ENCODE data around the gene LTN1. TPM values are rescaled to one million over a fixed set of nuclear protein-coding genes. Genes with fewer than 3 reads are reported as not detected.

The LTN1 gene
- total and polyA plus RNA-seq, 4 donors, result 4.5 to 46.9 (median 12.0) TPM

GRCh38 chr21:28949318-28949717 is 43.4 kb downstream of the LTN1 start:
- DNase-seq, result no peak
- Histone ChIP-seq H3K27me3 (ENCODE audit: control insufficient read depth in 3 of 3, insufficient read depth in 3 of 3, low read length in 2 of 3) (no peaks in the 10 kb centered on the region), H3K36me3 (ENCODE audit: control insufficient read depth in 4 of 4, insufficient read depth in 4 of 4, low read length in 4 of 4) (peaks cover 10 to 40% (median 24%) of the 10 kb centered on the region in 4 donors), H3K4me3 (no peak overlapping the region), H3K4me1 (ENCODE audit: control insufficient read depth in 5 of 5, insufficient read depth in 5 of 5, low read length in 5 of 5) (no peaks in the 10 kb centered on the region), H3K9ac (ENCODE audit: insufficient read depth in 1 of 2, low read length in 2 of 2) (no peak overlapping the region), H3K27ac (ENCODE audit: low read depth in 1 of 2, low read length in 1 of 2) (no peak overlapping the region), H3K9me3 (ENCODE audit: control insufficient read depth in 4 of 4, insufficient read depth in 3 of 4, low read length in 3 of 4) (no peaks in the 10 kb centered on the region)
- WGBS, 2 donors, result 79 to 81% methylated on average over 2 of the region's 2 CpGs
- no peak for TF ChIP-seq CTCF (IDR thresholded peaks at IDR 0.05; ENCODE audit: control extremely low read depth, extremely low read depth)
- no peak for ATAC-seq (ENCODE audit: insufficient read depth, low FRiP score)

GRCh38 chr21:28944296-28944695 is 48.4 kb downstream of the LTN1 start:
- H3K9me3 ChIP-seq (ENCODE audit: control insufficient read depth in 4 of 4, insufficient read depth in 3 of 4, low read length in 3 of 4), result no peaks in the 10 kb centered on the region
- DNase-seq (no peak), ATAC-seq (ENCODE audit: insufficient read depth, low FRiP score) (no peak)
- TF ChIP-seq CTCF (IDR thresholded peaks at IDR 0.05; ENCODE audit: control extremely low read depth, extremely low read depth), result no peak
- H3K4me1 ChIP-seq (ENCODE audit: control insufficient read depth in 5 of 5, insufficient read depth in 5 of 5, low read length in 5 of 5), result peaks cover 0 to 3% (median 2%) of the 10 kb centered on the region in 5 donors
- H3K4me3 ChIP-seq, result no peak overlapping the region
- no peak overlapping the region for H3K9ac ChIP-seq (ENCODE audit: insufficient read depth in 1 of 2, low read length in 2 of 2)
- no peak overlapping the region for H3K27ac ChIP-seq (ENCODE audit: low read depth in 1 of 2, low read length in 1 of 2)
- H3K27me3 ChIP-seq (ENCODE audit: control insufficient read depth in 3 of 3, insufficient read depth in 3 of 3, low read length in 2 of 3), result no peaks in the 10 kb centered on the region
- peaks cover 4 to 30% (median 21%) of the 10 kb centered on the region in 4 donors for H3K36me3 ChIP-seq (ENCODE audit: control insufficient read depth in 4 of 4, insufficient read depth in 4 of 4, low read length in 4 of 4)

- no peak for TF ChIP-seq CTCF (IDR thresholded peaks at IDR 0.05; ENCODE audit: control extremely low read depth, extremely low read depth)
- H3K27ac ChIP-seq (ENCODE audit: low read depth in 1 of 2, low read length in 1 of 2), result no peak overlapping the region
- DNase-seq (no peak), ATAC-seq (ENCODE audit: insufficient read depth, low FRiP score) (no peak)
- WGBS, 2 donors, result 37 to 68% methylated on average over 2 of the region's 2 CpGs
- peaks cover 4 to 30% (median 20%) of the 10 kb centered on the region in 4 donors for H3K36me3 ChIP-seq (ENCODE audit: control insufficient read depth in 4 of 4, insufficient read depth in 4 of 4, low read length in 4 of 4)
- H3K27me3 ChIP-seq (ENCODE audit: control insufficient read depth in 3 of 3, insufficient read depth in 3 of 3, low read length in 2 of 3), result no peaks in the 10 kb centered on the region
- no peaks in the 10 kb centered on the region for H3K9me3 ChIP-seq (ENCODE audit: control insufficient read depth in 4 of 4, insufficient read depth in 3 of 4, low read length in 3 of 4)
- H3K4me1 ChIP-seq (ENCODE audit: control insufficient read depth in 5 of 5, insufficient read depth in 5 of 5, low read length in 5 of 5), result peaks cover 0 to 3% (median 2%) of the 10 kb centered on the region in 5 donors
- no peak overlapping the region for H3K9ac ChIP-seq (ENCODE audit: insufficient read depth in 1 of 2, low read length in 2 of 2)
- H3K4me3 ChIP-seq, result no peak overlapping the region
These were observed 49.0 kb downstream of the LTN1 start for GRCh38 chr21:28943631-28944030.

GRCh38 chr21:28938726-28939125 is 54.0 kb downstream of the LTN1 start:
- Histone ChIP-seq H3K4me1 (ENCODE audit: control insufficient read depth in 5 of 5, insufficient read depth in 5 of 5, low read length in 5 of 5) (peaks cover 0 to 3% (median 2%) of the 10 kb centered on the region in 5 donors), H3K9ac (ENCODE audit: insufficient read depth in 1 of 2, low read length in 2 of 2) (no peak overlapping the region), H3K9me3 (ENCODE audit: control insufficient read depth in 4 of 4, insufficient read depth in 3 of 4, low read length in 3 of 4) (no peaks in the 10 kb centered on the region), H3K27me3 (ENCODE audit: control insufficient read depth in 3 of 3, insufficient read depth in 3 of 3, low read length in 2 of 3) (no peaks in the 10 kb centered on the region), H3K36me3 (ENCODE audit: control insufficient read depth in 4 of 4, insufficient read depth in 4 of 4, low read length in 4 of 4) (peaks cover 7 to 28% (median 19%) of the 10 kb centered on the region in 4 donors), H3K27ac (ENCODE audit: low read depth in 1 of 2, low read length in 1 of 2) (no peak overlapping the region), H3K4me3 (no peak overlapping the region)
- ATAC-seq (ENCODE audit: insufficient read depth, low FRiP score), result no peak
- WGBS, 2 donors, result 23 to 61% methylated on average over 2 of the region's 2 CpGs
- DNase-seq, result no peak
- TF ChIP-seq CTCF (IDR thresholded peaks at IDR 0.05; ENCODE audit: control extremely low read depth, extremely low read depth), result no peak

All from lung (tissue), 12 donors.